IMR-90 (cell line): ENCODE data around the gene STAT6. TPM values are rescaled to one million over a fixed set of nuclear protein-coding genes. Genes with fewer than 3 reads are reported as not detected.

Experiments
- ATAC-seq: fragments of 200-7000 bp; cut with Tn5 transposase; 2 replicates; pipeline ENCODE4 v1.9.1; 2020; ENCODE audit warnings: low read depth, mild to moderate bottlenecking, moderate library complexity
- BruUV-seq: library from RNA; stranded (reverse); fragments of 400-500 nt; replicated peaks from 2 replicates; lab custom pipeline; 2021; lab: Mats Ljungman, UMichigan
- CTCF ChIA-PET: fragments of 300-600 bp; formaldehyde crosslinking; extraction: SDS; loops from one replicate; lab custom pipeline; 2021; ENCODE audit warnings: antibody characterized with exemption; lab: Yijun Ruan, JAX
- POLR2A ChIA-PET: fragments of 300-600 bp; sonication (Branson Sonifier 250); formaldehyde crosslinking; loops from one replicate; lab custom pipeline; 2022; ENCODE audit warnings: antibody characterized with exemption; ENCODE audit not compliant: unreplicated experiment; lab: Charles Lee
- DNase-seq: peaks from one replicate; pipeline ENCODE4 v3.0.0; 2013
- H2AFZ ChIP-seq: replicated peaks from 2 replicates; pipeline ENCODE3; 2013; ENCODE audit warnings: low read length, mild to moderate bottlenecking; ENCODE audit not compliant: poor library complexity
- H2AK5ac ChIP-seq: 2 replicates; pipeline ENCODE4 v1.6.1; 2013; ENCODE audit warnings: low read depth, low read length, inconsistent platforms
- H2AK9ac ChIP-seq: replicated peaks from 2 replicates; pipeline ENCODE3; 2013; ENCODE audit warnings: mild to moderate bottlenecking, low read depth, low read length, moderate library complexity; ENCODE audit not compliant: poor library complexity
- H2BK120ac ChIP-seq: 2 replicates; pipeline ENCODE4 v1.6.1; 2013; ENCODE audit warnings: low read depth, low read length, inconsistent platforms
- H2BK15ac ChIP-seq: 3 replicates; pipeline ENCODE4 v1.6.1; 2013; ENCODE audit warnings: low read depth, low read length, inconsistent platforms
- H2BK20ac ChIP-seq: 2 replicates; pipeline ENCODE4 v1.6.1; 2013; ENCODE audit warnings: low read depth, mild to moderate bottlenecking, inconsistent platforms, low read length, moderate library complexity
- H2BK5ac ChIP-seq: 2 replicates; pipeline ENCODE4 v1.6.1; 2013; ENCODE audit warnings: mild to moderate bottlenecking, low read depth, low read length, inconsistent platforms; ENCODE audit not compliant: poor library complexity, severe bottlenecking
- H3K14ac ChIP-seq: replicated peaks from 2 replicates; pipeline ENCODE4 v1.6.1; 2013; ENCODE audit warnings: low read depth, low read length, inconsistent platforms
- H3K18ac ChIP-seq: 2 replicates; pipeline ENCODE4 v1.6.1; 2013; ENCODE audit warnings: low read depth, low read length, control low read depth
- H3K23ac ChIP-seq: 2 replicates; pipeline ENCODE4 v1.6.1; 2013; ENCODE audit warnings: low read depth, low read length, inconsistent platforms
- H3K27ac ChIP-seq: 2 replicates; pipeline ENCODE4 v1.5.1; 2013; ENCODE audit warnings: mild to moderate bottlenecking, control low read depth, low read length; ENCODE audit not compliant: insufficient read depth
- H3K27me3 ChIP-seq: 2 replicates; pipeline ENCODE4 v1.6.1; 2013; ENCODE audit warnings: low read length; ENCODE audit not compliant: control insufficient read depth, insufficient read depth
- H3K36me3 ChIP-seq: 2 replicates; pipeline ENCODE4 v1.6.1; 2013; ENCODE audit warnings: low read length, mixed read lengths; ENCODE audit not compliant: control insufficient read depth, insufficient read depth
- H3K4ac ChIP-seq: 2 replicates; pipeline ENCODE4 v1.6.1; 2013; ENCODE audit warnings: low read depth, low read length, inconsistent platforms
- H3K4me1 ChIP-seq: 2 replicates; pipeline ENCODE4 v1.6.1; 2013; ENCODE audit warnings: low read length, mixed read lengths; ENCODE audit not compliant: control insufficient read depth, insufficient read depth
- H3K4me2 ChIP-seq: 2 replicates; pipeline ENCODE4 v1.6.1; 2013; ENCODE audit warnings: low read depth, mild to moderate bottlenecking, control low read depth, low read length, moderate library complexity
- H3K4me3 ChIP-seq: 2 replicates; pipeline ENCODE4 v1.5.1; 2013; ENCODE audit warnings: low read depth, mild to moderate bottlenecking, control low read depth, low read length, moderate library complexity; ENCODE audit not compliant: insufficient read depth
- H3K56ac ChIP-seq: 2 replicates; pipeline ENCODE4 v1.6.1; 2013; ENCODE audit warnings: low read length, inconsistent platforms; ENCODE audit not compliant: insufficient read depth; ENCODE audit errors: extremely low read depth
- H3K79me1 ChIP-seq, 2 experiments: 2 replicates each; pipeline ENCODE4 v1.6.1; 2013; ENCODE audit warnings: low read length in 2 of 2, inconsistent platforms in 1 of 2, low read depth in 1 of 2
- H3K9ac ChIP-seq: 2 replicates; pipeline ENCODE4 v1.6.1; 2013; ENCODE audit warnings: low read depth, low read length, control low read depth
- H3K9me1 ChIP-seq: 2 replicates; pipeline ENCODE4 v1.6.1; 2013; ENCODE audit warnings: low read length, inconsistent platforms; ENCODE audit not compliant: insufficient read depth
- H3K9me3 ChIP-seq: 2 replicates; pipeline ENCODE4 v1.6.1; 2013; ENCODE audit warnings: low read length; ENCODE audit not compliant: control insufficient read depth, insufficient read depth
- H4K20me1 ChIP-seq: 2 replicates; pipeline ENCODE4 v1.6.1; 2013; ENCODE audit warnings: low read length, inconsistent platforms; ENCODE audit not compliant: insufficient read depth
- H4K5ac ChIP-seq: 2 replicates; pipeline ENCODE4 v1.6.1; 2013; ENCODE audit warnings: mild to moderate bottlenecking, low read depth, low read length, control low read depth
- H4K8ac ChIP-seq, 2 experiments: 2 replicates each; pipeline ENCODE4 v1.6.1; 2013; ENCODE audit warnings: low read depth in 2 of 2, low read length in 2 of 2, control low read depth in 1 of 2, inconsistent platforms in 1 of 2
- H4K91ac ChIP-seq: 2 replicates; pipeline ENCODE4 v1.6.1; 2013; ENCODE audit warnings: low read depth, low read length, inconsistent platforms; ENCODE audit not compliant: insufficient read depth
- CTCF ChIP-seq: conservative IDR thresholded peaks from 2 replicates; pipeline ENCODE4 v1.5.1; 2012; ENCODE audit warnings: mild to moderate bottlenecking, low read depth, low read length, improper control_type of control experiment
- ELK1 ChIP-seq: fragments of 150-350 bp; IDR thresholded peaks from 2 replicates; pipeline ENCODE4 v1.6.1; 2016; ENCODE audit warnings: low read depth, mild to moderate bottlenecking, low read length, moderate library complexity, borderline replicate concordance
- FOS ChIP-seq: fragments of 150-350 bp; IDR thresholded peaks from 2 replicates; pipeline ENCODE4 v1.6.1; 2016; ENCODE audit warnings: low read depth, low read length
- MXI1 ChIP-seq: IDR thresholded peaks from 2 replicates; pipeline ENCODE4 v1.6.1; 2012; ENCODE audit warnings: low read depth, mild to moderate bottlenecking, low read length, moderate library complexity, borderline replicate concordance
- WGBS, 2 experiments: methylation state at CpG; one replicate each; pipeline versions ENCODE4 v1.1.5 to v1.1.7; 2013; ENCODE audit warnings: missing lambda C conversion rate in 2 of 2; ENCODE audit not compliant: insufficient read length in 1 of 2; ENCODE audit errors: extremely low coverage in 2 of 2; 5-methylcytosine and 5-hydroxymethylcytosine counted together
- dilution Hi-C: fragments of 300-500 bp; cut with HindIII; formaldehyde crosslinking; loops from one replicate; pipeline ENCODE4 v1.14.3; 2018; ENCODE audit warnings: low sequenced_read_pairs; ENCODE audit not compliant: unreplicated experiment
- in situ Hi-C: fragments of 300-500 bp; cut with MboI; formaldehyde crosslinking; loops from 3 replicates; pipeline ENCODE4 v1.14.3; 2019; ENCODE audit warnings: low sequenced_read_pairs, inconsistent platforms, mixed read lengths
- intact Hi-C: fragments of 100-400 bp; cut with micrococcal nuclease; formaldehyde crosslinking; loops from 2 replicates; pipeline ENCODE4 v1.10.0; 2022
- polyA plus RNA-seq, 3 experiments: library from polyadenylated mRNA; depleted of rRNA; stranded (reverse); fragments of >200 nt; gene quantifications; 2 replicates each; pipeline ENCODE4 v1.2.3, GENCODE V29; 2012; ENCODE audit warnings: low replicate concordance in 1 of 3
- total RNA-seq: library from RNA; depleted of rRNA; stranded (reverse); fragments of >200 nt; gene quantifications from 2 replicates; pipeline ENCODE4 v1.2.3, GENCODE V29; 2012

STAT6 gene
- total and polyA plus RNA-seq, 2 of the 4 experiments (the other 2 are of a cell fraction), result 43.4 to 96.9 TPM

GRCh38 chr12:57099766-57100165, 11.4 kb downstream of the STAT6 start:
- Histone ChIP-seq H3K4me2 (no peak overlapping the region), H3K4ac (no peak overlapping the region), H3K18ac (no peak overlapping the region), H3K23ac (no peak overlapping the region), H3K4me1 (peaks cover 9% of the 10 kb centered on the region), H2BK15ac (no peak overlapping the region), H2AK5ac (no peak overlapping the region), H3K27ac (no peak overlapping the region), H3K27me3 (no peaks in the 10 kb centered on the region), H3K9me3 (no peaks in the 10 kb centered on the region), H2BK5ac (no peak overlapping the region), H3K4me3 (no peak overlapping the region), H2AFZ (no peak overlapping the region), H3K36me3 (peaks cover 64% of the 10 kb centered on the region), H3K56ac (no peak overlapping the region), H4K8ac (no peak overlapping the region), H3K9me1 (peaks cover 18% of the 10 kb centered on the region), H2AK9ac (no peak overlapping the region), H2BK20ac (no peak overlapping the region), H4K91ac (no peak overlapping the region), H3K14ac (no peak overlapping the region), H4K5ac (no peak overlapping the region), H4K20me1 (peaks cover 22% of the 10 kb centered on the region), H2BK120ac (no peak overlapping the region), H3K79me1 (peaks cover 7 to 37% of the 10 kb centered on the region in 2 experiments), H3K9ac (no peak overlapping the region)
- ATAC-seq, result no peak
- CTCF ChIA-PET, result no interaction called here
- no CpG with 5 or more reads among the region's 12 CpGs for WGBS, 2 experiments
- in situ Hi-C loops, result no loop called here
- POLR2A ChIA-PET, result interaction anchor here (1.2 kb wide), 1 partner anchor 9 kb away, joined by 3 read pairs; no protein-coding TSS in a partner anchor
- DNase-seq, result no peak
- dilution Hi-C loops, result no loop called here
- no TSS peak for BruUV-seq
- TF ChIP-seq FOS (no peak), CTCF (no peak), MXI1 (no peak), ELK1 (no peak)
- intact Hi-C loops, result no loop called here
